Kidney (tissue), 14 donors: ENCODE data around the gene LCNL1. TPM values are rescaled to one million over a fixed set of nuclear protein-coding genes. Genes with fewer than 3 reads are reported as not detected.

Experiments used
- DNase-seq, 5 donors: peaks; one replicate each; pipeline ENCODE4 v3.0.0-alpha.2; 2013 to 2020
- FAIRE-seq: peaks from 2 replicates; lab custom pipeline; 2012; peaks lifted over from hg19 to GRCh38; lab: Jason Lieb, UNC
- H3K27ac ChIP-seq, 2 donors: one replicate each; pipeline ENCODE4 v1.7.0; 2013; ENCODE audit warnings: low read depth in 2 of 2, low read length in 2 of 2, inconsistent platforms in 1 of 2
- H3K27me3 ChIP-seq: one replicate; pipeline ENCODE4 v1.7.1; 2013; ENCODE audit warnings: low read length, inconsistent platforms; ENCODE audit not compliant: control insufficient read depth, insufficient read depth
- H3K36me3 ChIP-seq, 3 donors: one replicate each; pipeline versions ENCODE4 v1.7.0 to v1.7.1; 2013; ENCODE audit warnings: low read length in 3 of 3, control low read depth in 1 of 3, inconsistent platforms in 1 of 3; ENCODE audit not compliant: insufficient read depth in 3 of 3, control insufficient read depth in 2 of 3
- H3K4me1 ChIP-seq, 3 donors: one replicate each; pipeline versions ENCODE4 v1.7.0 to v1.7.1; 2013; ENCODE audit warnings: low read length in 3 of 3, inconsistent platforms in 1 of 3, low read depth in 1 of 3; ENCODE audit not compliant: control insufficient read depth in 2 of 3, insufficient read depth in 2 of 3
- H3K4me3 ChIP-seq, 3 donors: one replicate each; pipeline versions ENCODE4 v1.7.0 to v1.8.1; 2013; ENCODE audit warnings: low read length in 3 of 3, control low read depth in 1 of 3, inconsistent platforms in 1 of 3
- H3K9ac ChIP-seq, 3 donors: one replicate each; pipeline versions ENCODE4 v1.7.0 to v1.7.1; 2013; ENCODE audit warnings: low read length in 3 of 3, control low read depth in 1 of 3, inconsistent platforms in 1 of 3
- H3K9me3 ChIP-seq, 3 donors: one replicate each; pipeline versions ENCODE4 v1.7.0 to v1.7.1; 2013; ENCODE audit warnings: low read length in 3 of 3, control low read depth in 1 of 3, inconsistent platforms in 1 of 3; ENCODE audit not compliant: control insufficient read depth in 2 of 3, insufficient read depth in 1 of 3
- intact Hi-C: fragments of 100-400 bp; cut with DNase I; formaldehyde crosslinking; loops from one replicate; pipeline ENCODE4 v1.11.1; 2022
- polyA plus RNA-seq: library from polyadenylated mRNA; stranded (reverse); fragments of 350-450 nt; fragmentation: Illumina TruSeq; extraction: RNeasy Lipid Tissue Mini Kit (QIAGEN cat#74804); gene quantifications from one replicate; pipeline ENCODE4 v1.2.3, GENCODE V29; 2014; ENCODE audit warnings: low read depth, low replicate concordance; ENCODE audit not compliant: insufficient read depth
- total RNA-seq: library from RNA; stranded (reverse); fragmentation: NEBNext Ultra II Directional; extraction: Animal tissue kit (Norgen Biotek cat#: 25700); gene quantifications from one replicate; pipeline ENCODE4 v1.2.1, GENCODE V29; 2021
- TF ChIP-seq, protein P1 (sequence below): IDR thresholded peaks from 3 replicates; pipeline ENCODE4 v1.5.1; 2012; ENCODE audit warnings: mild to moderate bottlenecking, moderate library complexity, borderline replicate concordance; ENCODE audit not compliant: insufficient read depth; ENCODE audit errors: extremely low read depth
- donor health status: control.
- donor health status: control.
- donor health status: control.
- donor health status: control.
- donor health status: control.
- donor health status: DM: yes; HTN: yes; CAD: no.
- donor health status: Normal renal cell carcinoma (clear cell type).

The LCNL1 gene
- total and polyA plus RNA-seq, 2 donors from 2014 or later: 0.54 to 1.4 TPM

GRCh38 chr9:136951541-136952320 is 31.1 kb upstream of the LCNL1 start, which contains the start of gene LCN12:
TSS of gene LCN12 (plus strand) at chr9:136952273. CDS start at chr9:136952328, 55 bp downstream.
- TF ChIP-seq, protein P1, sequence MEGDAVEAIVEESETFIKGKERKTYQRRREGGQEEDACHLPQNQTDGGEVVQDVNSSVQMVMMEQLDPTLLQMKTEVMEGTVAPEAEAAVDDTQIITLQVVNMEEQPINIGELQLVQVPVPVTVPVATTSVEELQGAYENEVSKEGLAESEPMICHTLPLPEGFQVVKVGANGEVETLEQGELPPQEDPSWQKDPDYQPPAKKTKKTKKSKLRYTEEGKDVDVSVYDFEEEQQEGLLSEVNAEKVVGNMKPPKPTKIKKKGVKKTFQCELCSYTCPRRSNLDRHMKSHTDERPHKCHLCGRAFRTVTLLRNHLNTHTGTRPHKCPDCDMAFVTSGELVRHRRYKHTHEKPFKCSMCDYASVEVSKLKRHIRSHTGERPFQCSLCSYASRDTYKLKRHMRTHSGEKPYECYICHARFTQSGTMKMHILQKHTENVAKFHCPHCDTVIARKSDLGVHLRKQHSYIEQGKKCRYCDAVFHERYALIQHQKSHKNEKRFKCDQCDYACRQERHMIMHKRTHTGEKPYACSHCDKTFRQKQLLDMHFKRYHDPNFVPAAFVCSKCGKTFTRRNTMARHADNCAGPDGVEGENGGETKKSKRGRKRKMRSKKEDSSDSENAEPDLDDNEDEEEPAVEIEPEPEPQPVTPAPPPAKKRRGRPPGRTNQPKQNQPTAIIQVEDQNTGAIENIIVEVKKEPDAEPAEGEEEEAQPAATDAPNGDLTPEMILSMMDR: no peak
- intact Hi-C loops: loop anchor here (10.0 kb wide), 1 partner anchor 73 kb away; the partner anchor contains the start of gene ABCA2
- no peaks in the 10 kb centered on the region for H3K36me3 ChIP-seq
- DNase-seq: peak in 4 of 5 donors; percentile 47 to 92 (median 69)
- H3K9me3 ChIP-seq: no peaks in the 10 kb centered on the region
- H3K27ac ChIP-seq: peak within 1 kb of the TSS in 1 of 2 donors; percentile 28
- no peak for FAIRE-seq
- H3K4me1 ChIP-seq: peaks cover 0 to 14% (median 9%) of the 10 kb centered on the region in 3 donors
- H3K4me3 ChIP-seq: no peak within 1 kb of the TSS
- H3K9ac ChIP-seq: no peak within 1 kb of the TSS
- H3K27me3 ChIP-seq: no peaks in the 10 kb centered on the region

DNA sequence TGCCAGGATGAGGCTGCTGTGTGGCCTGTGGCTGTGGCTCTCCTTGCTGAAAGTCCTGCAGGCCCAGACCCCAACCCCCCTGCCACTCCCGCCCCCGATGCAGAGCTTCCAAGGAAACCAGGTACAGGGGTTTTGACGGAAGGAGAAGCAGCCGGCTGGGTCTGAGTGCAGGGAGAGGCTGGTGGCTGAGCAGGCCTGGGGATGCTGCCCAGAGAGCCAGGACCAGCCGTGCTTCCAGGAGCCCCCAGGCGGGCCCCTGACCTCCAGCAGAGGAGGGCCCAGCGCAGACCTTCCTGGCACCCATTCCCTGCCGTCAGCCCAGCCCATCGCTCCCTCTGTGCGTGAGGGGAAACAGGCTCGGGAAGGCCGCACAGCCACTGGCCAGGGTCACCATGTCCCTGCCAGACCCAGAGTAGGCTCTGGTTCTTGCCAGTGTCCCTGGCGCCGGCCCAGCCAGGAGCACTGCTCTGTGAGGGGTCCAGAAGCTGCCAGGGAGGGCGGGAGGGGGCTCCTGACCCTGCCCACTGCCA is 30.4 kb upstream of the LCNL1 start:
- DNase-seq (peak in 2 of 5 donors; percentile 39 to 77), FAIRE-seq (no peak)
- Histone ChIP-seq H3K36me3 (no peaks in the 10 kb centered on the region), H3K9me3 (no peaks in the 10 kb centered on the region), H3K4me1 (peaks cover 0 to 14% (median 9%) of the 10 kb centered on the region in 3 donors), H3K27ac (no peak overlapping the region), H3K9ac (no peak overlapping the region), H3K4me3 (no peak overlapping the region), H3K27me3 (no peaks in the 10 kb centered on the region)
- TF ChIP-seq, protein P1: no peak
- intact Hi-C loops: loop anchor here (10.0 kb wide), 1 partner anchor 72 kb away; the partner anchor contains the start of gene ABCA2

GRCh38 chr9:136952876-136953770 is 29.7 kb upstream of the LCNL1 start:
- Histone ChIP-seq H3K27me3 (no peaks in the 10 kb centered on the region), H3K27ac (no peak overlapping the region), H3K4me1 (peaks cover 0 to 10% (median 5%) of the 10 kb centered on the region in 3 donors), H3K9ac (no peak overlapping the region), H3K4me3 (no peak overlapping the region), H3K36me3 (no peaks in the 10 kb centered on the region), H3K9me3 (no peaks in the 10 kb centered on the region)
- TF ChIP-seq, protein P1: no peak
- intact Hi-C loops: loop anchor here (10.0 kb wide), 1 partner anchor 72 kb away; the partner anchor contains the start of gene ABCA2
- FAIRE-seq (no peak), DNase-seq (peak in 3 of 5 donors; percentile 38 to 69 (median 56))
